HG03039 (cell line): ENCODE data around the gene SLFN5.
"Not testable (repeated sequence)": the region's sequence is repeated elsewhere in the genome, so short reads cannot be mapped to it uniquely, and the experiment has no call there.

Experiments used
- ATAC-seq: cut with Tn5 transposase; IDR thresholded peaks from one replicate; pipeline ENCODE4 v1.9.1; 2021; ENCODE audit warnings: mild to moderate bottlenecking, moderate library complexity; ENCODE audit not compliant: unreplicated experiment

The SLFN5 gene

GRCh38 chr17:35241520-35241919 is 1.4 kb upstream of the SLFN5 start:
- ATAC-seq: no peak

- peak; percentile 39 for ATAC-seq
Observed at GRCh38 chr17:35242158-35242804, 591 bp upstream of the SLFN5 start.

GRCh38 chr17:35243561-35244340 is 879 bp downstream of the SLFN5 start:
- peak; percentile 3 for ATAC-seq

- no peak for ATAC-seq
Observed at GRCh38 chr17:35244341-35245195, 1.7 kb downstream of the SLFN5 start.

GRCh38 chr17:35245196-35245486 is 2.3 kb downstream of the SLFN5 start:
- ATAC-seq: no peak

GRCh38 chr17:35252651-35253050 is 9.8 kb downstream of the SLFN5 start:
- no peak for ATAC-seq

- ATAC-seq: no peak
Observed at GRCh38 chr17:35254107-35254773, 11.4 kb downstream of the SLFN5 start.

GRCh38 chr17:35255316-35255715 is 12.4 kb downstream of the SLFN5 start:
- ATAC-seq: no peak

- ATAC-seq: no peak
Observed at GRCh38 chr17:35256629-35257028, 13.8 kb downstream of the SLFN5 start.

GRCh38 chr17:35257208-35257659 is 14.4 kb downstream of the SLFN5 start:
- ATAC-seq: no peak

- ATAC-seq: no peak
Observed at GRCh38 chr17:35259001-35259400, 16.1 kb downstream of the SLFN5 start.

- no peak for ATAC-seq
Observed at GRCh38 chr17:35265071-35265470, 22.2 kb downstream of the SLFN5 start.

- ATAC-seq: no peak
Observed at GRCh38 chr17:35265566-35266141, 22.8 kb downstream of the SLFN5 start.

- not testable (repeated sequence) for ATAC-seq
Observed at GRCh38 chr17:35274167-35275066, 31.5 kb downstream of the SLFN5 start.

- not testable (repeated sequence) for ATAC-seq
Observed at GRCh38 chr17:35278454-35278853, 35.6 kb downstream of the SLFN5 start.

- not testable (repeated sequence) for ATAC-seq
Observed at GRCh38 chr17:35278876-35279275, 36.0 kb downstream of the SLFN5 start.

- no peak for ATAC-seq
Observed at GRCh38 chr17:35283767-35284166, 40.9 kb downstream of the SLFN5 start.

- ATAC-seq: no peak
Observed at GRCh38 chr17:35284955-35285354, 42.1 kb downstream of the SLFN5 start.

GRCh38 chr17:35286120-35286781 is 43.4 kb downstream of the SLFN5 start:
- no peak for ATAC-seq
